CD14-positive monocyte (primary cell): ENCODE data around the gene RSRC1. TPM values are rescaled to one million over a fixed set of nuclear protein-coding genes. Genes with fewer than 3 reads are reported as not detected.

Source experiments
- DNase-seq, 3 donors: peaks; one replicate each; pipeline ENCODE4 v3.0.0-alpha.2; 2011 to 2022
- H2AFZ ChIP-seq: 2 replicates; pipeline ENCODE4 v1.6.0; 2012; ENCODE audit warnings: mild to moderate bottlenecking, low read depth, low read length, inconsistent platforms; ENCODE audit not compliant: insufficient read depth, poor library complexity, severe bottlenecking
- H3K27ac ChIP-seq, 2 donors: 1 replicate in 1 of 2; 2 replicates in 1 of 2; pipeline ENCODE4 v1.5.1; 2012 to 2013; ENCODE audit warnings: low read length in 2 of 2, control low read depth in 1 of 2, inconsistent platforms in 1 of 2, low read depth in 1 of 2, mild to moderate bottlenecking in 1 of 2
- H3K27me3 ChIP-seq, 2 donors: one replicate each; pipeline versions ENCODE4 v1.6.0 to v1.6.1; 2011 to 2013; ENCODE audit warnings: low read length in 2 of 2; ENCODE audit not compliant: control insufficient read depth in 2 of 2, insufficient read depth in 2 of 2
- H3K36me3 ChIP-seq, 2 donors: replicated peaks in 1 of 2; 1 replicate in 1 of 2; 2 replicates in 1 of 2; pipeline versions ENCODE4 v1.5.1 to v1.6.1; 2012 to 2013; ENCODE audit warnings: low read length in 2 of 2, control low read depth in 1 of 2, inconsistent platforms in 1 of 2, mild to moderate bottlenecking in 1 of 2; ENCODE audit not compliant: insufficient read depth in 2 of 2, control insufficient read depth in 1 of 2
- H3K4me1 ChIP-seq, 2 donors: 1 replicate in 1 of 2; 2 replicates in 1 of 2; pipeline versions ENCODE4 v1.5.1 to v1.6.1; 2012 to 2013; ENCODE audit warnings: low read length in 2 of 2, control low read depth in 1 of 2, inconsistent platforms in 1 of 2, mild to moderate bottlenecking in 1 of 2, moderate library complexity in 1 of 2; ENCODE audit not compliant: insufficient read depth in 2 of 2, control insufficient read depth in 1 of 2
- H3K4me2 ChIP-seq: replicated peaks from 2 replicates; pipeline ENCODE3; 2012; ENCODE audit warnings: low read length, moderate library complexity, mild to moderate bottlenecking; ENCODE audit not compliant: poor library complexity, severe bottlenecking; ENCODE audit errors: extremely low read depth
- H3K4me3 ChIP-seq, 3 experiments: fragments of 200-600 bp in 1 of 3; sonication (generic) in 1 of 3; replicated peaks in 1 of 3; 1 replicate in 2 of 3; 2 replicates in 1 of 3; pipeline ENCODE4 v1.5.1; 2011 to 2013; ENCODE audit warnings: low read length in 3 of 3, mild to moderate bottlenecking in 3 of 3, control low read depth in 2 of 3, low read depth in 2 of 3, inconsistent platforms in 1 of 3, moderate library complexity in 1 of 3
- H3K79me2 ChIP-seq: 2 replicates; pipeline ENCODE4 v1.6.0; 2012; ENCODE audit warnings: mild to moderate bottlenecking, control low read depth, inconsistent platforms, low read length, moderate library complexity; ENCODE audit not compliant: insufficient read depth
- H3K9ac ChIP-seq: 2 replicates; pipeline ENCODE4 v1.6.0; 2017; ENCODE audit warnings: low read length, mild to moderate bottlenecking; ENCODE audit not compliant: insufficient read depth, poor library complexity, severe bottlenecking
- H3K9me3 ChIP-seq, 2 donors: replicated peaks in 1 of 2; 1 replicate in 1 of 2; 2 replicates in 1 of 2; pipeline versions ENCODE4 v1.5.1 to v1.6.1; 2012 to 2013; ENCODE audit warnings: low read length in 2 of 2, control low read depth in 1 of 2; ENCODE audit not compliant: control insufficient read depth in 1 of 2, insufficient read depth in 1 of 2
- H4K20me1 ChIP-seq: 2 replicates; pipeline ENCODE4 v1.6.0; 2012; ENCODE audit warnings: mild to moderate bottlenecking, low read length, control low read depth, moderate library complexity; ENCODE audit not compliant: insufficient read depth
- H3K27ac Mint-ChIP-seq, 7 donors: one replicate each; pipeline ENCODE4 v1.8.0; 2020; ENCODE audit warnings: mild to moderate bottlenecking in 7 of 7, mixed read lengths in 7 of 7, moderate library complexity in 6 of 7, inconsistent platforms in 2 of 7
- H3K27me3 Mint-ChIP-seq, 3 donors: one replicate each; pipeline ENCODE4 v1.8.0; 2021 to 2022; ENCODE audit warnings: low read depth in 3 of 3, mild to moderate bottlenecking in 3 of 3, mixed read lengths in 3 of 3, moderate library complexity in 3 of 3, inconsistent platforms in 1 of 3
- H3K36me3 Mint-ChIP-seq, 2 donors: one replicate each; pipeline ENCODE4 v1.8.0; 2020; ENCODE audit warnings: mixed read lengths in 2 of 2, inconsistent platforms in 1 of 2, mild to moderate bottlenecking in 1 of 2
- H3K4me1 Mint-ChIP-seq: one replicate; pipeline ENCODE4 v1.8.0; 2020; ENCODE audit warnings: mild to moderate bottlenecking, mixed read lengths
- H3K4me3 Mint-ChIP-seq, 2 donors: one replicate each; pipeline ENCODE4 v1.8.0; 2020; ENCODE audit warnings: mild to moderate bottlenecking in 2 of 2, mixed read lengths in 2 of 2, moderate library complexity in 1 of 2
- H3K9me3 Mint-ChIP-seq, 7 donors: one replicate each; pipeline ENCODE4 v1.8.0; 2020 to 2022; ENCODE audit warnings: mixed read lengths in 7 of 7, mild to moderate bottlenecking in 6 of 7, moderate library complexity in 6 of 7, inconsistent platforms in 2 of 7
- CTCF ChIP-seq: fragments of 200-600 bp; IDR thresholded peaks from one replicate; pipeline ENCODE4 v1.8.0; 2022; ENCODE audit warnings: antibody characterized with exemption, mild to moderate bottlenecking
- WGBS: methylation state at CpG from one replicate; pipeline ENCODE4 v1.1.5; 2013; ENCODE audit warnings: missing lambda C conversion rate; ENCODE audit not compliant: insufficient coverage; 5-methylcytosine and 5-hydroxymethylcytosine counted together
- intact Hi-C, 2 donors: fragments of 100-400 bp; cut with micrococcal nuclease; formaldehyde crosslinking; loops; one replicate each; pipeline versions ENCODE4 v1.15.0 to v1.15.1; 2023
- polyA plus RNA-seq, 3 donors: library from polyadenylated mRNA; depleted of rRNA in 1 of 3; unstranded in 2 of 3; stranded (reverse) in 1 of 3; fragments of 300-500 nt in 2 of 3; fragments of >200 nt in 1 of 3; fragmentation: Illumina TruSeq in 2 of 3; gene quantifications; 1 replicate in 2 of 3; 2 replicates in 1 of 3; pipeline ENCODE4 v1.2.3, GENCODE V29; 2012 to 2021

Gene RSRC1
- polyA plus RNA-seq, 3 donors, result 6.6 to 31.7 (median 15.1) TPM

GRCh38 chr3:158127250-158128219, 17.6 kb downstream of the RSRC1 start:
- DNase-seq, result no peak
- H2AFZ ChIP-seq, result no peak overlapping the region
- Mint-ChIP-seq H3K9me3 (peaks cover 6 to 21% (median 13%) of the 10 kb centered on the region in 7 donors), H3K27ac (peak overlapping the region in 2 of 7 donors; percentile 44 to 73), H3K4me1 (peaks cover 2% of the 10 kb centered on the region), H3K27me3 (no peaks in the 10 kb centered on the region), H3K36me3 (peaks cover 85 to 90% of the 10 kb centered on the region in 2 donors), H3K4me3 (no peak overlapping the region)
- no peak overlapping the region for H3K9ac ChIP-seq
- no peaks in the 10 kb centered on the region for H3K4me1 ChIP-seq
- intact Hi-C loops, result no loop called here
- TF ChIP-seq CTCF, result no peak
- H3K27me3 ChIP-seq, result no peaks in the 10 kb centered on the region
- peaks cover 9% of the 10 kb centered on the region for H3K79me2 ChIP-seq
- H3K9me3 ChIP-seq, result peaks cover 0 to 3% of the 10 kb centered on the region in 2 donors
- no peak overlapping the region for H3K27ac ChIP-seq
- 90% methylated on average over 2 of the region's 3 CpGs for WGBS
- peaks cover 52 to 93% of the 10 kb centered on the region in 2 donors for H3K36me3 ChIP-seq
- no peaks in the 10 kb centered on the region for H4K20me1 ChIP-seq
- H3K4me3 ChIP-seq, result no peak overlapping the region
- H3K4me2 ChIP-seq, result no peak overlapping the region

GRCh38 chr3:158128755-158129154, 18.9 kb downstream of the RSRC1 start:
- intact Hi-C loops, result no loop called here
- TF ChIP-seq CTCF, result no peak

More at GRCh38 chr3:158128755-158129154, 18.9 kb downstream of the RSRC1 start:
- no peak overlapping the region for H3K4me3 Mint-ChIP-seq
- H3K27me3 Mint-ChIP-seq, result no peaks in the 10 kb centered on the region
- Histone ChIP-seq H3K9me3 (peaks cover 0 to 3% of the 10 kb centered on the region in 2 donors), H3K4me3 (no peak overlapping the region), H3K27me3 (no peaks in the 10 kb centered on the region), H3K4me1 (no peaks in the 10 kb centered on the region), H3K27ac (no peak overlapping the region), H3K36me3 (peaks cover 56 to 91% of the 10 kb centered on the region in 2 donors), H3K9ac (no peak overlapping the region), H3K4me2 (no peak overlapping the region), H4K20me1 (no peaks in the 10 kb centered on the region), H3K79me2 (peaks cover 9% of the 10 kb centered on the region), H2AFZ (no peak overlapping the region)
- 100% methylated on average over 2 of the region's 6 CpGs for WGBS
- peaks cover 77 to 81% of the 10 kb centered on the region in 2 donors for H3K36me3 Mint-ChIP-seq
- no peak overlapping the region for H3K27ac Mint-ChIP-seq
- peaks cover 2% of the 10 kb centered on the region for H3K4me1 Mint-ChIP-seq
- peaks cover 3 to 18% (median 8%) of the 10 kb centered on the region in 7 donors for H3K9me3 Mint-ChIP-seq
- DNase-seq, result no peak
